GM19395 (cell line): ENCODE data around the gene EPS15.
"Not testable (repeated sequence)": the region's sequence is repeated elsewhere in the genome, so short reads cannot be mapped to it uniquely, and the experiment has no call there.

Experiments used
- ATAC-seq: cut with Tn5 transposase; IDR thresholded peaks from one replicate; pipeline ENCODE4 v1.9.1; 2021; ENCODE audit warnings: mild to moderate bottlenecking, moderate library complexity; ENCODE audit not compliant: unreplicated experiment

EPS15 gene

GRCh38 chr1:51543858-51544257 is 24.8 kb upstream of the EPS15 start:
- ATAC-seq, result no peak

GRCh38 chr1:51542158-51542953 is 23.3 kb upstream of the EPS15 start:
- ATAC-seq, result no peak

- ATAC-seq, result no peak
Measured at GRCh38 chr1:51541313-51542050, 22.4 kb upstream of the EPS15 start.

- no peak for ATAC-seq
Measured at GRCh38 chr1:51537568-51537967, 18.5 kb upstream of the EPS15 start.

DNA sequence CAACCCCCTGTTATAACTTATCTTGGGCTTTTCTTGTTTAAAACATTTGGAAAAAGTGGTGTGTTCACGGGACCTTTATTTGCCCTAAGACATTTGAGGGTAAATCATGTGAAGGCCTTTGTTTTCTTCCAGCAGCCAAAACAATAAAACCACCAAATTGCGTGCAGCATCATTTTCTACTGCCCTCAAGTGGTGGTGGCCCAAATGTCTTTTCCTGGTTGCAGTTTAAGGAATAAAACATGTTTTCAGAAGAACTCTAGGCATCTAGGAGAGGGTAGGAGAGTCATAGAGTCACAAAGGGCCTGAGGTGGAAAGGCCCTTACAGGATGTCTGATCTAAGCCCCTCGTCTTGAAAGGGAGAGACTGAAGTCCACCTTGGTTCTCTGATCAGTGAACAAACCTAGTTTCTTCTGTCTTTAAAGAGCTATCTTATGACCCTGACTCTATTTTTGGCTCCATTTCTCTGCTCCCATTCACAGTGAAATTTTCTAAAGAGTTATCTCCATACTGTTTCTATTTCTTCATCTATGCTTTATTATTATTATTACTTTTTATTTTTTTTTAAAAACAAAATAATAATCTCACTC is 16.0 kb upstream of the EPS15 start:
- ATAC-seq, result no peak

DNA sequence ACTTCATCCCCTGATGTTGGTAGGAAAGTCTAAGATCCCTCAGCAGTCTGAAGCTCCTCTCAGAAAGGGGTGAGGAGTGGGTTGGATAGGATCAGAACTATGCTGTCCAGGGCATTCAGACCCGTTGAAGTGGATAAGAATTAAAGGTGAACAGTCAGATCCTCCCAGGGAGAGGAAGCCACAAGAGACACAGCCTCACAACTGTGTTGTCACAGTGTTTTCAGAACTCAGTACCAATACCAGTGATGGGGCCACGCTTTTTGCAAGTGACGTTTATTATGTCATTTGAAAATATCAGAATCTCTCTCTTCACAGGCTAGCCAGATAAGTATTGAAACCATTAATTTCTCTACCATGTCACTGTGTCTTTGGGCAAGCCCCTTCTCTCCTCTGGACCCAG is 15.4 kb upstream of the EPS15 start:
- ATAC-seq, result peak; percentile 66

GRCh38 chr1:51532853-51533252 is 13.8 kb upstream of the EPS15 start:
- ATAC-seq, result no peak

DNA sequence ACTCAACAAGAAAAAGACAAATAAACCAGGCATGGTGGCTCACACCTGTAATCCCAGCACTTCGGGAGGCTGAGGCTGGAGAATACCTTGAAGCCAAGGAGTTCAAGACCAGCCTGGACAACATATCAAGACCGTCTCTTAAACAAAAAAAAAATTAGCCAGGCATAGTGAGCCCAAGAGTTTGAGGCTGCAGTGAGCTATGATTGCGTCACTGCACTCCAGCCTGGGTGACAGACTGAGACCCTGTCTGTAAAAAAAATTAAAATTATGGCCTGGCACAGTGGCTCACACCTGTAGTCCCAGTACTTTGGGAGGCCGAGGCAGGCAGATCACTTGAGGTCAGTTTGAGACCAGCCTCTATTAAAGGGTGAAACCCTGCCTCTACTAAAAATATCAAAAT is 11.4 kb upstream of the EPS15 start:
- not testable (repeated sequence) for ATAC-seq

DNA sequence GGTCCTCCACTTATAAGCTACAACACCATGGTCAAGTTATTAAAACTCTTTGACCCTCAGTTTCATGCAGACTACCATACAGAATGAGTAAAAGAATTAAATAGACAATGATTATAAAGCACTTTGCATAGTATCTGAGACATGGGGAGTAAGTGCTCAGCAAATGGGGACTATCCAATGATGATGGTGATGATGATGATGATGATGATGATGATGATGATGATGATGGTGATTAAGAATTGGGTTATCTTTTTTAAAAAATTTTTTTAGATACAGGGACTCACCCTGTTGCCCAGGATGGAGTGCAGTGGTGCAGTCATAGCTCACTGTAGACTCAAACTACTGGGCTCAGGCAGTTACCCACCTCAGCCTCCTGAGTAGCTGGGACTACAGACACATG is 8.1 kb upstream of the EPS15 start:
- ATAC-seq, result no peak

GRCh38 chr1:51526248-51526647 is 7.2 kb upstream of the EPS15 start:
- no peak for ATAC-seq

DNA sequence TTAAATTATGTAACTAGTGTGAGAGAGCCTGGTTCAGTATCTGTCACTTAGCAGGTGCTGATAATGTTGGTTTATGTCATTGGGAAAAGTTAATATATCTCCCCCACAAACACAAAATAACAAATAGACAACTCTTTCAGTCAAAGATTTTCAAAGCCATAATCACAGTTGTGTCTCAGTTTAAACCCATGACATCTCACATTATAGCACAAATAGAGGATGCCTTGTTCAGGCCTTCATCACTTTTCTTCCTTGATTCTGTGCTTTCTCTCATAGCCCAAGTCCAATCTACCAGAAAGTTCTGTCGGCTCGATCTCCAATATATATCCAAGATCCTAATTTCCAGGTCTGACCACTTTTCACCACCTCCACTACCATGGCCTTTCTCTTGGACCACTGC is 6.2 kb upstream of the EPS15 start:
- ATAC-seq, result no peak

DNA sequence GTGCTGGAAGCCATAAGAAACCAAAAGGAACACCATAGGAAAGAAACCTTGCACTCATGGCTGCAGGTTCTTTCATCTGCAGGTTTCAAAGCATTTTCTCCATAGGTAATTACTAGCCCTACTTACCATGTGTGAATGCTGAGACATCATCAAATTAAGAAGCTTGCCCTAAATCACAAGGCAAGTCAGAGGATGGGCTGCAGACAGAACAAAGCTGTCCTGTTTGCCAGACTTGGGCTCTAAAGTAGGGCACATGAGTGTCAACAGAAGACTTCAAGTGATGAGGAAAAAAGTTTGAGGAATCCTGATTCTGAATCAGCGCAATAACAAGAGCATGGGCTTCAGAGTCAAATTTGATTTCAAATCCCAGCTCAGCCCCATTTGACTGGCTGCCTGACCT is 5.8 kb upstream of the EPS15 start:
- no peak for ATAC-seq

DNA sequence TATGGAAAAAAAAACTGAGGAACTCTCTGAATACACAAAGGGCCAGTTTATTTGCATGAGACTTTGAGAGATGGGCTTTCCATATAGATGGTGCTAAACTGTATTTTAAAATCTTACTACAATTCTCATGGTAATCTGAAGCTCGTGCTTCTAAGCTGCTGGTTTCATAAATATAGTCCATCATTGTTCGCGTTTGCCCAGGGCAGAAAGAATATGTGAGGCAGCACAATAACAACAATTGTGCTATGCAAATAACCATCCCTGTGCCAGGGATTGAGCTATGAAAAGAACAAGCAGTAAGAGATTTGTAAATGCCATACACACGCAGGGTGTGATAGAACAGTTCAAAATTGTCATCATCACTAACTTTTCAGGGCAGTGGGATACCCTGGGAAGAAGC is 4.9 kb upstream of the EPS15 start:
- ATAC-seq, result no peak

DNA sequence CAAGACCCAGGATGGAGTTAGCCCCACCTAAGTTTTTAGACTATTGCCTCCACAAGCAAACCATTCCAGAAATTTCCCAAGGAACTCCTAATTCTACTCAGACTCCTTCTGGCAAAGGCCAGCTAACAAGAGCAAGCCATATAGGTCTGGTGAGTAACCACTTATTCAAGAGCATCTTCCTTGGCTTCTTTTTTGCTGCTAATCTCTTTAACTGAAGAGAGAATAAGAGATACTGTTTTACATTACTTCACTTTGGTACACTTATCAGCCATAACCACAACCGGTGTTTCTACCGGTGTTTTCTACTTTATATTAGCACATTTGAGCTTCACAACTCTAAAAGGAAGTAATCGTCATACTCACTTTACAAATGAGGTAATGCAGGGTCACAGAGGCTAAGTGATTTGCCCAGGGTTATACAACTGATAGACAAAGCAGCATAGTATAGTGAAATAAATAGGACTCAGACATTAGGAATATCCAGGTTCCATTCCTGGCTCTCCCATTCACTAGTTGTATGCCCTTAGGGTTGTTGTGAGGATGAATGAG is 1.7 kb upstream of the EPS15 start:
- no peak for ATAC-seq

GRCh38 chr1:51519865-51520699 is 1.0 kb upstream of the EPS15 start:
- no peak for ATAC-seq

DNA sequence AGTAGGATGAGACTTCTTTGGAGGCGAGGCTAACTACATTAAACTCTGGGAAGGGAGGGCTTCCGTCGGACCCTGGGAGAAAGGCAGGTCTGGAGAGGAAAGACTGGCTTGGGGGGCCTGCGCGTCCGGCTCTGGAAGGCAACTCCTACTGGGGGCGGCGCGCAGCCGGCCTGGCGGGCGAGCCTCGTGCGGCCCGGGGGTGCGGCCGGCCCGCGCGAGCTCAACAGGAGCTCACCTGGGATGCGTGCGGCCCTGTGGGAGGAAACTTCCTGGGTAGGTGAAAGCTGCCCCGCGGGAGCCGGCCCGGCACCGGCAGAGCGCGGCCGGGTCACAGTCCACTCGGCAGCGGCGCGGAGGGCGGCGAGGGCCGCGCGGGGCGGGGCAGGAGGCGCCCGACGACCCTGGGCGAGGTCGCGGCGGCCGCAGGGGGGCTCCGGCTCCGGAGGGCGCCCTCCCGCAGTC is 449 bp downstream of the EPS15 start:
- ATAC-seq, result peak; percentile 42

DNA sequence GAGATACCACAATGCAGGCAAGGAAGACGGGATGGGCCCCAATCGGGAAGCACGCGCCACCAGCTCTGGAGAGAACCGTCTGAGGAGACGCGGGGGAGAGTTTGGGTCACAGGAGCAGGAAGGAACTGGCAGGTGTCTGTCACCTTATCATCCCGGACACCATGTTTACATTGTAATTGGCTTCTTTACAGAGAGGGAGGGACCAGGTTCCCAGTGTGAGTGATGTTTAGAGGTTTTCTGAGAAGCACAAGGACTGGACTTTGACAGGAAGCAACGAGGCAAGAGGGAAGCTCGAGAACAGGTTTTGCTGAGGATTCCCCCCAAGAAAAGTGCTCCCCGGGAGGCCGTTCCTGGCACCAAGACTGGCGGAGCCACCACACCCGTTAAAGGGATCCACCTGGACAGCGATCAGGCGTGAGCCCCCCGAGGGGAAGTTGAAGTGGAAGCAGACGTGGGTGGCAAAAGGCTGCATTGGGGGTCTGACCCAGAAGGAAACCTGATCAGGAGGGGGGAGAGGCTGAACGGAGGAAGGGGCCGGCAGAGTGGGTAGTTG is 957 bp downstream of the EPS15 start:
- peak; percentile 57 for ATAC-seq

DNA sequence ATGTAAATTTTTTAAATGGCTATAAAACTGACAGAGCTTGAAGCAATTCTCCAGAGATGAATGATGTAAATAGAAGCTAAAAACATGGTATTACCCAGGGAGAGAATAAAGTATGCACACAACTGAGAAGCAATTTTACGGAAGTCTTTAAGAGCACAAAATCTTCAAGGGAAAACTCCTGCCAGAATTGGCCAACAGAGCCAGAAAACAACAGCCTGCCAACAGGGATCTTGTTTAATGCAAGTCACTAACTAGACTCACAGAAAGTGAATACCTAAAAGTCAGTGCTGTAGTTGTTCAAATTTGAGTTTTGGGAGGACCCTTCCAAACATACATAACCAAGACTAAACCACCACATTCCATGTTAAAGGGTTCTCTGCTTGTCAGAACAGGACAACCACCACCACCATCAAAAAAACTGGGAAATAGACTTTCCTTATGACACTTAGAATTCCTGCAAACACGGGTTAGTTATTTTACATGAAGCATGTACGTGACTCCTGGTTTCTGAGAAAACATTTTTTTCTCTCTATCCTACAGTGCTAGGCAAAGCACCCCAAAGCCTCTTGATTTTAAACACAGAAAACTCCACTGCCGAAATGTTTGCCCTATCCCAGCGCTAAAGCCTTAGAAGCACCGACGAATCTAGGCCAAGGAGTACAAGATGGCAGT is 1.6 kb downstream of the EPS15 start:
- no peak for ATAC-seq

DNA sequence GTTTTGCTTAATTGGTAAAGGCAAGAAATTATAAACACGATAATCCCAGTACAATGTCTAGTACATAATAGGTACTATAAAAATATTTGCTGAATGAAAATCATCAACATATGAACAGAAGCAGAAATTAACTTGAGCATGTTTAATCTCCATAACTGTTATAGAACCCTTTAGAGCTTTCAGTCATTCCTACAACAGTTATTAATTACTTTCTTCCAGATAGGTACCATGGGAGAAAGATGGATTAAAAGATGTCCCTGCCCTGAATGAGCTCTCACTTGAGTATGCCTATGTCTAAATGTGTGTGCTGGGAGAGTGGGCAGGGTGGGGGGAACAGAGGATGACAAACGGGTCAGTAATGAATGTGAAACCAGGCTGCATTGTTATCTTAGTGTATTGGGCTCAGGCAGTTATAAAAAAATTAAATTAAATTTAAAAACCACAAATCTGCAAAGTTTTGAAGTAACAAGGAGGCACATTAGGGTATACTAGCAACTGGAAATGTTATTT is 2.4 kb downstream of the EPS15 start:
- no peak for ATAC-seq
